Upper lobe of left lung (tissue), 4 donors: ENCODE measurements around the gene FLYWCH1.

Experiments
- EP300 ChIP-seq, 4 donors: sonication (generic); formaldehyde crosslinking; IDR thresholded peaks; one replicate each; pipeline ENCODE4 v1.5.1; 2017; ENCODE audit warnings: antibody characterized with exemption in 4 of 4, control low read depth in 2 of 4
- POLR2A ChIP-seq, 4 donors: fragments of 450-650 bp; IDR thresholded peaks; one replicate each; pipeline ENCODE4 v1.5.1; 2016 to 2017; ENCODE audit warnings: antibody characterized with exemption in 4 of 4, mild to moderate bottlenecking in 2 of 4
- POLR2AphosphoS5 ChIP-seq, 2 donors: sonication (generic); formaldehyde crosslinking; IDR thresholded peaks; one replicate each; pipeline ENCODE4 v1.5.1; 2017; ENCODE audit warnings: antibody characterized with exemption in 2 of 2
- TF ChIP-seq, protein P1 (sequence below), 6 experiments: fragments of 450-650 bp in 4 of 6; fragments of 200-600 bp in 2 of 6; sonication (generic) in 2 of 6; IDR thresholded peaks; one replicate each; pipeline ENCODE4 v1.5.1; 2016 to 2019; ENCODE audit warnings: antibody characterized with exemption in 6 of 6

DNA sequence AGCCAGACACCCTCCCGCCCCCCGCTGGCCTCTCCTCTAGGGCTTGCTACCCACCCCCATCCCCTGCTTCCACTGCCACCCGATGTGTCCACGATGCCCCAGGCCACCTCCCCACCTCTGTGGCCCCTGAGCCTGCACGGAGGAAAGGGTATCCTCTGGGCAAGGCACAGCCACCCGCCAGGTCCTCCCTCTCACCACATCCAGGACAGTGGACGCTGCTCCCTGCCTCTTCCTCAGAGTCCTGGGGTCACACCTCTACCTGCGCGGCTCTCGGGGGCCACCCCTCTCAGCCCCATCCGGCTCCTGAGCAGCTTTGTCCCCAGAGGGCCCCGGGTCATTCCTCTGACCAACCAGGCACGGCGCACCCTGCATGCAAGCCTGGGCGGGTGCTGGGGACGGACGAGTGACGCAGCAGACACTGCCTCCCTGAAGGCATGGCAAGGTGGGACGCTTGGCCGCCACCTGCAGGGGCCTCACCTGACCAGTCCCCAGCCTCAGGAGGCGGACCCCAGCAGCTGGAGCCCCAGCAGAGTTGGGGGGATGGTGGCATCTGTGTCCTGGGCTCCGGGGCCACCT is 24.8 kb downstream of the FLYWCH1 start:
- no peak for TF ChIP-seq POLR2A (IDR thresholded peaks at IDR 0.05)
- TF ChIP-seq, protein P1, sequence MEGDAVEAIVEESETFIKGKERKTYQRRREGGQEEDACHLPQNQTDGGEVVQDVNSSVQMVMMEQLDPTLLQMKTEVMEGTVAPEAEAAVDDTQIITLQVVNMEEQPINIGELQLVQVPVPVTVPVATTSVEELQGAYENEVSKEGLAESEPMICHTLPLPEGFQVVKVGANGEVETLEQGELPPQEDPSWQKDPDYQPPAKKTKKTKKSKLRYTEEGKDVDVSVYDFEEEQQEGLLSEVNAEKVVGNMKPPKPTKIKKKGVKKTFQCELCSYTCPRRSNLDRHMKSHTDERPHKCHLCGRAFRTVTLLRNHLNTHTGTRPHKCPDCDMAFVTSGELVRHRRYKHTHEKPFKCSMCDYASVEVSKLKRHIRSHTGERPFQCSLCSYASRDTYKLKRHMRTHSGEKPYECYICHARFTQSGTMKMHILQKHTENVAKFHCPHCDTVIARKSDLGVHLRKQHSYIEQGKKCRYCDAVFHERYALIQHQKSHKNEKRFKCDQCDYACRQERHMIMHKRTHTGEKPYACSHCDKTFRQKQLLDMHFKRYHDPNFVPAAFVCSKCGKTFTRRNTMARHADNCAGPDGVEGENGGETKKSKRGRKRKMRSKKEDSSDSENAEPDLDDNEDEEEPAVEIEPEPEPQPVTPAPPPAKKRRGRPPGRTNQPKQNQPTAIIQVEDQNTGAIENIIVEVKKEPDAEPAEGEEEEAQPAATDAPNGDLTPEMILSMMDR (IDR thresholded peaks at IDR 0.05): no peak
- no peak for TF ChIP-seq POLR2AphosphoS5 (IDR thresholded peaks at IDR 0.05)
- TF ChIP-seq EP300 (IDR thresholded peaks at IDR 0.05): no peak
